DOHH2 (cell line): ENCODE measurements around the gene CLCN6.

Experiments used
- EZH2phosphoT487 ChIP-seq: fragments of 200-600 bp; sonication (generic); IDR thresholded peaks from 2 replicates; pipeline ENCODE4 v1.6.1; 2017; ENCODE audit warnings: borderline replicate concordance, mild to moderate bottlenecking, antibody characterized with exemption, low read length, moderate library complexity, mixed read lengths
- TF ChIP-seq, protein P1 (sequence below): fragments of 200-600 bp; sonication (generic); IDR thresholded peaks from one replicate; pipeline ENCODE4 v1.5.1; 2014; ENCODE audit warnings: antibody characterized with exemption, mild to moderate bottlenecking, low read depth, low read length; ENCODE audit not compliant: poor library complexity, severe bottlenecking

DNA sequence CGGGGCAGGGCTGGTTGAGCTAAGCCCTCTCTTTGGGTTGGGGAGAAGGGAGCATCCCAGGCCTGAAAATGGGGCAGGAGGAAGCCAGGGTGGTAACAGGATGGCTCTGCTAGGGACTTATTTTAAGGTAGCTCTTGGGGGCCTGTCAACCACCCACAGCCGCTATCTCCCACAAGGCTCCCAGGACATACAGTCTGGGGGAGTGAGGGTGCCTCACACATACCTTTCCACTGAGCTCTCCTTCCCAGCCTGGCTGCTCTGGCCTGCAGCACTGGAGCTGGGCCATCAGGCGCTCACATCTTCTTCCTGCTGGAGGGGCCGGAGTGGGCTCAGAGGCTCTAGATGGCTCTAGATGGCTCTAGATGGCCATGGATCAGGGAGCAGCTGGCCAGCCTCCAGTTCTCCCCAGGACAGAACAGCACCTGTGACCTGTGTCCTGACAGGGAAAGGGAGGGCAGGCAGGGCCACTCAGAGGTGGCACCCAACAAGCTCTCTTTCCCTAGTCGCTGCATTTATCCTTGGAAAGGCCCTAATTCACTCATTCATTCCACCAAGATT, 63.7 kb downstream of the CLCN6 start:
- TF ChIP-seq, protein P1, sequence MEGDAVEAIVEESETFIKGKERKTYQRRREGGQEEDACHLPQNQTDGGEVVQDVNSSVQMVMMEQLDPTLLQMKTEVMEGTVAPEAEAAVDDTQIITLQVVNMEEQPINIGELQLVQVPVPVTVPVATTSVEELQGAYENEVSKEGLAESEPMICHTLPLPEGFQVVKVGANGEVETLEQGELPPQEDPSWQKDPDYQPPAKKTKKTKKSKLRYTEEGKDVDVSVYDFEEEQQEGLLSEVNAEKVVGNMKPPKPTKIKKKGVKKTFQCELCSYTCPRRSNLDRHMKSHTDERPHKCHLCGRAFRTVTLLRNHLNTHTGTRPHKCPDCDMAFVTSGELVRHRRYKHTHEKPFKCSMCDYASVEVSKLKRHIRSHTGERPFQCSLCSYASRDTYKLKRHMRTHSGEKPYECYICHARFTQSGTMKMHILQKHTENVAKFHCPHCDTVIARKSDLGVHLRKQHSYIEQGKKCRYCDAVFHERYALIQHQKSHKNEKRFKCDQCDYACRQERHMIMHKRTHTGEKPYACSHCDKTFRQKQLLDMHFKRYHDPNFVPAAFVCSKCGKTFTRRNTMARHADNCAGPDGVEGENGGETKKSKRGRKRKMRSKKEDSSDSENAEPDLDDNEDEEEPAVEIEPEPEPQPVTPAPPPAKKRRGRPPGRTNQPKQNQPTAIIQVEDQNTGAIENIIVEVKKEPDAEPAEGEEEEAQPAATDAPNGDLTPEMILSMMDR, result no peak
- no peak for TF ChIP-seq EZH2phosphoT487
